Endothelial cell of umbilical vein (primary cell): ENCODE results near the gene BANK1. TPM values are rescaled to one million over a fixed set of nuclear protein-coding genes. Genes with fewer than 3 reads are reported as not detected.

Experiments used
- Bru-seq: library from RNA; stranded (reverse); fragments of 400-500 nt; gene quantifications from one replicate; lab custom pipeline; 2021; lab: Mats Ljungman, UMichigan
- BruChase-seq, 2 experiments: library from RNA; stranded (reverse); fragments of 400-500 nt; gene quantifications; one replicate each; lab custom pipeline; 2021; lab: Mats Ljungman, UMichigan
- BruUV-seq: library from RNA; stranded (reverse); fragments of 400-500 nt; replicated peaks from 2 replicates; lab custom pipeline; 2021; lab: Mats Ljungman, UMichigan
- CTCF ChIA-PET: fragments of 300-600, 350-600 bp; sonication (Branson Sonifier 250); formaldehyde crosslinking; loops from one replicate; lab custom pipeline; 2021; ENCODE audit warnings: antibody characterized with exemption, inconsistent platforms; lab: Charles Lee
- POLR2A ChIA-PET: fragments of 300-600, 350-600 bp; sonication (Branson Sonifier 250); formaldehyde crosslinking; loops from one replicate; lab custom pipeline; 2021; ENCODE audit warnings: antibody characterized with exemption, inconsistent platforms; lab: Charles Lee
- DNase-seq: peaks from one replicate; pipeline ENCODE4 v3.0.0-alpha.2; 2011; ENCODE audit warnings: low read depth, low spot score
- FAIRE-seq: peaks from 2 replicates; lab custom pipeline; 2011; peaks lifted over from hg19 to GRCh38; lab: Jason Lieb, UNC
- H2AFZ ChIP-seq: 2 replicates; pipeline ENCODE4 v1.6.0; 2012; ENCODE audit warnings: low read depth, low read length, control low read depth, inconsistent platforms
- H3K27ac ChIP-seq: 2 replicates; pipeline ENCODE4 v1.5.1; 2011; ENCODE audit warnings: low read depth, mild to moderate bottlenecking, control low read depth, low read length, moderate library complexity; ENCODE audit not compliant: insufficient read depth
- H3K27me3 ChIP-seq, 2 experiments: 2 replicates each; pipeline versions ENCODE4 v1.6.0 to v1.6.1; 2011; ENCODE audit warnings: low read length in 2 of 2, mixed read lengths in 1 of 2; ENCODE audit not compliant: control insufficient read depth in 2 of 2, insufficient read depth in 2 of 2
- H3K36me3 ChIP-seq, 2 experiments: 2 replicates in 1 of 2; 3 replicates in 1 of 2; pipeline ENCODE4 v1.5.1; 2011; ENCODE audit warnings: low read length in 2 of 2, mild to moderate bottlenecking in 1 of 2, moderate library complexity in 1 of 2; ENCODE audit not compliant: control insufficient read depth in 2 of 2, insufficient read depth in 2 of 2; ENCODE audit errors: extremely low read depth in 1 of 2
- H3K4me1 ChIP-seq: 3 replicates; pipeline ENCODE4 v1.5.1; 2011; ENCODE audit warnings: mild to moderate bottlenecking, low read length; ENCODE audit not compliant: control insufficient read depth, insufficient read depth; ENCODE audit errors: extremely low read depth
- H3K4me2 ChIP-seq: 2 replicates; pipeline ENCODE4 v1.6.1; 2011; ENCODE audit warnings: low read length, control low read depth, mixed read lengths; ENCODE audit not compliant: insufficient read depth
- H3K4me3 ChIP-seq, 3 experiments: fragments of 200-600 bp in 1 of 3; sonication (generic), shearing (Covaris generic) in 1 of 3; replicated peaks in 1 of 3; 2 replicates each; pipeline ENCODE4 v1.5.1; 2011 to 2016; ENCODE audit warnings: control low read depth in 3 of 3, low read length in 3 of 3, mild to moderate bottlenecking in 2 of 3, inconsistent platforms in 1 of 3, low read depth in 1 of 3, moderate library complexity in 1 of 3; ENCODE audit not compliant: insufficient read depth in 1 of 3
- H3K79me2 ChIP-seq: 2 replicates; pipeline ENCODE4 v1.6.0; 2012; ENCODE audit warnings: low read length, inconsistent platforms; ENCODE audit not compliant: control insufficient read depth, insufficient read depth
- H3K9ac ChIP-seq: replicated peaks from 2 replicates; pipeline ENCODE3; 2011; ENCODE audit warnings: low read length, control low read depth; ENCODE audit not compliant: insufficient read depth; ENCODE audit errors: extremely low read depth
- H3K9me1 ChIP-seq: replicated peaks from 3 replicates; pipeline ENCODE4 v1.6.0; 2011; ENCODE audit warnings: mild to moderate bottlenecking, low read length; ENCODE audit not compliant: control insufficient read depth, insufficient read depth; ENCODE audit errors: extremely low read depth
- H3K9me3 ChIP-seq: replicated peaks from 2 replicates; pipeline ENCODE4 v1.5.1; 2012; ENCODE audit warnings: low read length, inconsistent platforms; ENCODE audit not compliant: control insufficient read depth, insufficient read depth
- H4K20me1 ChIP-seq: replicated peaks from 2 replicates; pipeline ENCODE3; 2011; ENCODE audit warnings: mild to moderate bottlenecking, low read length; ENCODE audit not compliant: control insufficient read depth, insufficient read depth; ENCODE audit errors: extremely low read depth
- CTCF ChIP-seq, 2 donors: IDR thresholded peaks; 1 replicate in 1 of 2; 2 replicates in 1 of 2; pipeline ENCODE4 v1.5.1; 2011; ENCODE audit warnings: low read length in 2 of 2, mild to moderate bottlenecking in 2 of 2, moderate library complexity in 2 of 2, control low read depth in 1 of 2, inconsistent platforms in 1 of 2, low read depth in 1 of 2; ENCODE audit not compliant: insufficient read depth in 1 of 2; ENCODE audit errors: extremely low read depth in 1 of 2
- EZH2 ChIP-seq: IDR thresholded peaks from 2 replicates; pipeline ENCODE4 v1.6.1; 2012; ENCODE audit warnings: borderline replicate concordance, low read depth, mild to moderate bottlenecking, moderate library complexity, low read length, inconsistent platforms; ENCODE audit not compliant: severe bottlenecking
- FOS ChIP-seq: IDR thresholded peaks from 2 replicates; pipeline ENCODE4 v1.6.1; 2011; ENCODE audit warnings: mild to moderate bottlenecking, low read length, moderate library complexity, borderline replicate concordance; ENCODE audit not compliant: insufficient read depth
- GATA2 ChIP-seq: IDR thresholded peaks from 2 replicates; pipeline ENCODE4 v1.7.0; 2011; ENCODE audit warnings: low read depth, mild to moderate bottlenecking, moderate library complexity, mixed read lengths, low read length; ENCODE audit not compliant: insufficient read length, insufficient read depth
- JUN ChIP-seq: IDR thresholded peaks from 2 replicates; pipeline ENCODE4 v1.6.1; 2011; ENCODE audit warnings: borderline replicate concordance, low read depth; ENCODE audit not compliant: insufficient read length, insufficient read depth
- MAX ChIP-seq: IDR thresholded peaks from 2 replicates; pipeline ENCODE4 v1.6.1; 2011; ENCODE audit not compliant: insufficient read depth, insufficient read length
- MYC ChIP-seq: IDR thresholded peaks from one replicate; pipeline ENCODE4 v1.6.1; 2011; ENCODE audit warnings: mild to moderate bottlenecking, low read depth, low read length
- POLR2A ChIP-seq: IDR thresholded peaks from 2 replicates; pipeline ENCODE4 v1.6.1; 2012; ENCODE audit warnings: low read depth, mild to moderate bottlenecking, control low read depth, low read length
- POLR2AphosphoS5 ChIP-seq: IDR thresholded peaks from 2 replicates; pipeline ENCODE4 v1.6.1; 2012; ENCODE audit warnings: low read depth, mild to moderate bottlenecking, control low read depth, low read length, moderate library complexity; ENCODE audit not compliant: insufficient read depth
- dilution Hi-C: fragments of 300-500 bp; cut with MboI; formaldehyde crosslinking; loops from one replicate; pipeline ENCODE4 v1.15.0; 2019; ENCODE audit warnings: low sequenced_read_pairs; ENCODE audit not compliant: extremely low pct_ligation_motif_present
- intact Hi-C: fragments of 100-400 bp; cut with micrococcal nuclease; formaldehyde crosslinking; loops from one replicate; pipeline ENCODE4 v1.10.0; 2022
- long read RNA-seq: library from polyadenylated mRNA; stranded (forward); transcript quantifications from one replicate; pipeline ENCODE4 v2.0.0, GENCODE V29; 2021
- polyA minus RNA-seq, 3 experiments: library from RNA; depleted of rRNA, polyadenylated mRNA; stranded (reverse); fragments of >200 nt; gene quantifications; 1 replicate in 1 of 3; 2 replicates in 2 of 3; pipeline ENCODE4 v1.2.3, GENCODE V29; 2011
- polyA plus RNA-seq, 4 experiments: library from polyadenylated mRNA; depleted of rRNA in 3 of 4; stranded (reverse) in 3 of 4; unstranded in 1 of 4; fragments of >200 nt; gene quantifications; 2 replicates each; pipeline versions ENCODE4 v1.2.1 to v1.2.3, GENCODE V29; 2011 to 2012; ENCODE audit warnings: missing spikeins in 1 of 4
- total RNA-seq: library from RNA; stranded (reverse); gene quantifications from 2 replicates; pipeline ENCODE4 v1.2.3, GENCODE V29; 2021

The BANK1 gene
- total RNA-seq (0.29 and 0.60 TPM in 2 replicates), polyA plus RNA-seq (0.13 and 0.32 TPM in 2 replicates), polyA minus RNA-seq (1.5 TPM in 1 of 2 replicates, not detected in the other), Bru-seq, nascent RNA (percentile 13 among the genes with signal in this experiment), BruChase-seq, experiment 1, labeled RNA remaining after a 6-hour chase (percentile 6 among the genes with signal in this experiment), BruChase-seq, experiment 2, labeled RNA remaining after a 2-hour chase (percentile 6 among the genes with signal in this experiment)
- polyA plus RNA-seq (2011; cell fraction: cytosol; rRNA removed): 0.38 and 0.40 TPM in 2 replicates
- polyA plus RNA-seq (2011; cell fraction: nucleus; rRNA removed): 0.34 and 0.57 TPM in 2 replicates
- 0.24 TPM in 1 of 2 replicates, not detected in the other for polyA plus RNA-seq (2012)
- not detected for polyA minus RNA-seq (2011; cell fraction: cytosol; rRNA and poly(A)+ RNA removed)
- polyA minus RNA-seq (2011; cell fraction: nucleus; rRNA and poly(A)+ RNA removed): 0.34 and 0.43 TPM in 2 replicates
- long read RNA-seq: 0 reads

- peak within 1 kb of the TSS; percentile 83 for H2AFZ ChIP-seq
- CTCF ChIA-PET: interaction anchor here (1.1 kb wide), 1 partner anchor 15 kb away, joined by 4 read pairs; no protein-coding TSS in a partner anchor
- H3K36me3 ChIP-seq: no peaks in the 10 kb centered on the region
- peak within 1 kb of the TSS; percentile 60 for H3K9ac ChIP-seq
- H3K4me2 ChIP-seq: peak within 1 kb of the TSS; percentile 81
- no peaks in the 10 kb centered on the region for H3K79me2 ChIP-seq
- DNase-seq (peak; percentile 62), FAIRE-seq (no peak)
- no peaks in the 10 kb centered on the region for H3K27me3 ChIP-seq
- no peaks in the 10 kb centered on the region for H3K9me1 ChIP-seq
- no peak within 1 kb of the TSS for H3K27ac ChIP-seq
- H3K9me3 ChIP-seq: no peaks in the 10 kb centered on the region
- no TSS peak for BruUV-seq
- POLR2A ChIA-PET: no interaction called here
- dilution Hi-C loops: no loop called here
- intact Hi-C loops: loop anchor here (5.0 kb wide), 2 partner anchors 347 to 623 kb away; no protein-coding TSS in a partner anchor
- peaks cover 4% of the 10 kb centered on the region for H3K4me1 ChIP-seq
- H4K20me1 ChIP-seq: no peaks in the 10 kb centered on the region
- TF ChIP-seq GATA2: no peak
- TF ChIP-seq POLR2AphosphoS5: no peak
- no peak for TF ChIP-seq EZH2
- peak; percentile 25 to 67 for TF ChIP-seq CTCF (IDR thresholded peaks at IDR 0.05; ENCODE audit: extremely low read depth in 1 of 2, insufficient read depth in 1 of 2, low read depth in 1 of 2, low read length in 2 of 2)
- TF ChIP-seq MAX: no peak
- no peak for TF ChIP-seq POLR2A
- no peak for TF ChIP-seq JUN
- TF ChIP-seq FOS: no peak
- TF ChIP-seq MYC: no peak
- peak within 1 kb of the TSS; percentile 30 to 65 (median 32) for H3K4me3 ChIP-seq
Observed at GRCh38 chr4:101790521-101791181, at the start of gene BANK1. TSS of gene BANK1 (plus strand) at chr4:101790730. CDS start at chr4:101790881, 151 bp downstream.
